Panc1 (cell line): ENCODE results near the gene RALGPS1.

Experiments
- POLR2AphosphoS5 ChIP-seq: IDR thresholded peaks from 2 replicates; pipeline ENCODE4 v1.6.1; 2012; ENCODE audit warnings: mild to moderate bottlenecking, low read depth, low read length, moderate library complexity
- TF ChIP-seq, protein P1 (sequence below): fragments of 450-650 bp; IDR thresholded peaks from 2 replicates; pipeline ENCODE4 v1.5.1; 2017; ENCODE audit warnings: mild to moderate bottlenecking

DNA sequence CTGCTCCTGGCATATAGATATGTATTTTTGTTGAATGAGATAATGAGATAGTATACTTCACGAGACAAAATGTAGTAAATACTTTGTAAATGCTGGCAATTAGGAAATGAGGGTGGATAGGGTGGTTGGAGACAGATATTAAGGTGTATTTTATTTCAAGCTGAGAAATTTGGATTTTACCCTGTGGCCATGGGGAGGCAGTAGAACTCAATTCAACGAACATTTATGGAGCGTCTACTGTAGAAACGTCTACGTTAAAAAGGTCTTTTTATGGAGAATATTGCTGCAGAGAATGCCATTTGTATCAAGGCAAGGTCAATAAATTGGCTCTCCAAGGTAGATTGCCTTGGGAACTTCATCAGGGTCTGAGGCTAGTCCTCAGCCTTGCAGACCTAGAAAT lies 21.5 kb upstream of the RALGPS1 start:
- TF ChIP-seq, protein P1, sequence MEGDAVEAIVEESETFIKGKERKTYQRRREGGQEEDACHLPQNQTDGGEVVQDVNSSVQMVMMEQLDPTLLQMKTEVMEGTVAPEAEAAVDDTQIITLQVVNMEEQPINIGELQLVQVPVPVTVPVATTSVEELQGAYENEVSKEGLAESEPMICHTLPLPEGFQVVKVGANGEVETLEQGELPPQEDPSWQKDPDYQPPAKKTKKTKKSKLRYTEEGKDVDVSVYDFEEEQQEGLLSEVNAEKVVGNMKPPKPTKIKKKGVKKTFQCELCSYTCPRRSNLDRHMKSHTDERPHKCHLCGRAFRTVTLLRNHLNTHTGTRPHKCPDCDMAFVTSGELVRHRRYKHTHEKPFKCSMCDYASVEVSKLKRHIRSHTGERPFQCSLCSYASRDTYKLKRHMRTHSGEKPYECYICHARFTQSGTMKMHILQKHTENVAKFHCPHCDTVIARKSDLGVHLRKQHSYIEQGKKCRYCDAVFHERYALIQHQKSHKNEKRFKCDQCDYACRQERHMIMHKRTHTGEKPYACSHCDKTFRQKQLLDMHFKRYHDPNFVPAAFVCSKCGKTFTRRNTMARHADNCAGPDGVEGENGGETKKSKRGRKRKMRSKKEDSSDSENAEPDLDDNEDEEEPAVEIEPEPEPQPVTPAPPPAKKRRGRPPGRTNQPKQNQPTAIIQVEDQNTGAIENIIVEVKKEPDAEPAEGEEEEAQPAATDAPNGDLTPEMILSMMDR, result no peak; the same call in 1 of the 2 replicates
- TF ChIP-seq POLR2AphosphoS5, result no peak
